NOMO-1 (cell line): Measurements from ENCODE around the gene CCL7.

Source experiments
- DNase-seq, 2 experiments: peaks; one replicate each; lab custom pipeline; 2025; ENCODE audit not compliant: unreplicated experiment in 2 of 2; lab: John Stamatoyannopoulos, UW

Gene CCL7

DNA sequence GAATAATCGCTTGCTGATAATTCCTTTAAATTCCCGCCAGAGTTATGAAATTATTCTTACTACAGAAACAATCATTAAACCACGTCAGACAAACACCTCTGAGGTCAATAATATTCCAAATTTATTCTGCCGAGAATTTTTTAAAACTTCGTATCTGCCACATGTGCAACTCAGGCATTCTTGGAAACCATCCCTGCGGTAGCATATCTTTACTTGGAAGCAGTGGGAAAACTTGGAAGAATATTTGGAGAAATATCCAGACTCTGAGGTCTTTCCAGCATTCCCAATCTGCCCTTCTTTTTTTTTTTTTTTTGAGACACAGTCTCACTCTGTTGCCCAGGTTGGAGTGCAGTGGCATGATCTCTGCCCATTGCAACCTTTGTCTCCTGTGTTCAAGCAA is 13.6 kb downstream of the CCL7 start:
- no peak for DNase-seq

DNA sequence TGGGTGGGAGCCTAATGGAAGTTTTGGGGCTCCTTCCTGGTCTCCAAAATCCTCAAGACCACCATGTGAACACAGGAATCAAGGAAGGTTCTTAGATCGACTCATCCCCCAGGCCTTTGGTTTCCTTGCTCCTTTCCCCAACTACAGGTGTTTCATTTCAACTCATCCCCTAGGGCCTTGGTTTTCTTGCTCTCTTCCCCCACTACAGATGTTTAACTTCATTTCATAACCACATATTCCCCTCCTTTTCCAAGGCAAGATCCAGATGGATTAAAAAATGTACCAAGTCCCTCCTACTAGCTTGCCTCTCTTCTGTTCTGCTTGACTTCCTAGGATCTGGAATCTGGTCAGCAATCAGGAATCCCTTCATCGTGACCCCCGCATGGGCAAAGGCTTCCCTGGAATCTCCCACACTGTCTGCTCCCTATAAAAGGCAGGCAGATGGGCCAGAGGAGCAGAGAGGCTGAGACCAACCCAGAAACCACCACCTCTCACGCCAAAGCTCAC is 15.3 kb downstream of the CCL7 start, which contains the start of gene CCL11:
Gene CCL11, plus strand, starts transcription at position 457 of the 507 bp plus-strand sequence. CDS start 67 bp downstream, outside the sequence.
- DNase-seq, result no peak

DNA sequence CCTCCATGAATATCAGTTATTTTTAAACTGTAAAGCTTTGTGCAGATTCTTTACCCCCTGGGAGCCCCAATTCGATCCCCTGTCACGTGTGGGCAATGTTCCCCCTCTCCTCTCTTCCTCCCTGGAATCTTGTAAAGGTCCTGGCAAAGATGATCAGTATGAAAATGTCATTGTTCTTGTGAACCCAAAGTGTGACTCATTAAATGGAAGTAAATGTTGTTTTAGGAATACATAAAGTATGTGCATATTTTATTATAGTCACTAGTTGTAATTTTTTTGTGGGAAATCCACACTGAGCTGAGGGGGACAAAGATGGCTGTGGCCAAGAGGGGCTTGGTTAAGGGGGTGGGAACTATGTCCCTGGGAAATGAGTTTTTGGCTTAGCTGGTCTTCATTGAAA is 17.9 kb downstream of the CCL7 start:
- DNase-seq, result no peak

DNA sequence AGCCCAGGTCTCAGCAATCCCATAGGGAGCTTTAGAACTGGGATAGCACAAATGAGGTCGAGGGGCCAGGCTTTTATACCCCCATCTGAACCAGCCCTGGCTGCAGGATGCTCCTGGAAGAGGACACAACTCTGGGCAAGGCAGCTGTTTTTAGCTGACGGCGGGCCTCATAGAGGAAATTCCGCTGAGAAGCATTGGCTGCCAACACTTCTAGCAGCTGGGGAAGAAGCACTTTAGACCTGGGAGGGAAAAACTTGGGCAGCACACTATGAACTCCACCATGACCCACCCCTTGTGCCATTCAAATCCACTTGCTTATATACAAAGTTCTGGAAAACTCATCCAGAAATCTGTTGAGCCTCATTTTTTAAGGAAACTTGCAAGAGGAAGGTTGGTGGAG is 20.6 kb downstream of the CCL7 start:
- no peak for DNase-seq

DNA sequence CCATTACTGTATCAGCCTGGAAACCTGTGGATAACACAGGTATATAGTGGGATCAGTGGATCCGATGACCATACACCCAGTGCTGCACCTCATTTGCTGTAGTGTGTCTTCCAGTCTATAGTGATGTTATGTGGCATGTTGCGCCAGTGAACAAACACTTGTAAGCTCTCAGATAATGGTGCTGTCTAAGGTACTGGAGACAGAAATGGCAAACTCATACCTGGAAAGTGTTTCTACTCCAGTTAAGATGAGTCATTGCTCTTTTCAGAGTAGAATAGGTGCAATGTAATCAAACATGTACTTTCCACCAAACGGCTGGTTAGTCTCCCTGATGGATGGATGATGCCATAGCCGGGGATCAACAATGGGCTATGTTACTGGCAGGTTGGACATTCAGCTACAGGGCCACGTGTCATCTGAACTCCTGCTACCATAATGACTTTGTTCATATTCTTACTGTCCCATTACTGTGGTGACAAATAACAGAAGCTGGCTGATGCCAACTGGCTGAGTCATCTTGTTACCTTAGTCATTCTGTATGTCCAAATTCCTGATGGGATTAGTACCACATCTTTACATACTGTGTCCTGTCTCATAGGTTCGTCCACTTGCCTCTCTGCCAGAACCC is 21.8 kb downstream of the CCL7 start:
- no peak for DNase-seq

DNA sequence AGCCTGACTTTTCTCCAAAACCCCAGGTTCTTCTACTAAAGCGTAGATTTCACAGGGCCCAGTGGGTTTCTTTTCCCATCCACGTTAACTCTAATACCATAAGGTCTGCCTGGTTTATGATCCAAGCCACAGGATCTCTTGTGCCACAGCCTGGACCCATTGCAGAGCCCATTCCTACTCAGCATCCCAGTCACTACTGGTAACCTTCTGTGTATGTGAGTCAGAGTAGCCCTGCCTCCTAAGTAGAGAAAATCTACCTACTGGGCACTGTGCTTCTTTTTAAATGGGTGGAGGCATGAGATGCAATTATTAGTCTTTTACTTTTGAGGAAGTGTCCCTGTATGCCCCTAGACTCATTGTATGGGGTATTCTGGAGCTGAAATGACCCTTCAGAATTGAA is 29.0 kb downstream of the CCL7 start:
- DNase-seq, result no peak

DNA sequence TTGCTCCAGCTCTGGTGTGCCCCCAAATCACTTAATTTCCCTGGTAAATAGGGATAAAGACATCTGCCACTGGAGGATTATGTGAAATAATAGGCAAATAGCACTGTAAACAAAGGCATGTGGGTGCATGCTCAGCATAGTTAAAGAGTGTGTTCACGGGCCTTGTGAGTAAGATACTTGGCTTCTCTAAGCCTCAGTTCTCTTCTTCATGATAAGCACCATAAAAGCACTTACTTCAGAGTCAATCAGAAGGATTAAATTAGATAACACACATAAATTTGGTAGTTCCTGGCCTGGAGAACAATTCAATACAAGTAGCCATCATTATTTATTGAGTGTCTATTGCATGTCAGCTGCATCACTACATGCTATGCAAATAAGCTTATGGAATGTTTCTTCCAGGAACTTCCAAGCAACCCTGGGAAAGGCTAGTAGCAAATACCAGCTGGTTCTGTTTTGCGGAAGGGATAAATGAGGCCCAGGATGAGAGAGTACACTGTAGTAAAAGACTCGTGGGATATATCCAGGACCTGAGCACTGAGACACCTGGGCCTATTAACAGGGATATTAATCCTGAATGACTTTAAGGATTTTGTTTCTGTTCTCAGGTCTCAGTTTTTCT is 30.0 kb downstream of the CCL7 start:
- DNase-seq, result no peak

DNA sequence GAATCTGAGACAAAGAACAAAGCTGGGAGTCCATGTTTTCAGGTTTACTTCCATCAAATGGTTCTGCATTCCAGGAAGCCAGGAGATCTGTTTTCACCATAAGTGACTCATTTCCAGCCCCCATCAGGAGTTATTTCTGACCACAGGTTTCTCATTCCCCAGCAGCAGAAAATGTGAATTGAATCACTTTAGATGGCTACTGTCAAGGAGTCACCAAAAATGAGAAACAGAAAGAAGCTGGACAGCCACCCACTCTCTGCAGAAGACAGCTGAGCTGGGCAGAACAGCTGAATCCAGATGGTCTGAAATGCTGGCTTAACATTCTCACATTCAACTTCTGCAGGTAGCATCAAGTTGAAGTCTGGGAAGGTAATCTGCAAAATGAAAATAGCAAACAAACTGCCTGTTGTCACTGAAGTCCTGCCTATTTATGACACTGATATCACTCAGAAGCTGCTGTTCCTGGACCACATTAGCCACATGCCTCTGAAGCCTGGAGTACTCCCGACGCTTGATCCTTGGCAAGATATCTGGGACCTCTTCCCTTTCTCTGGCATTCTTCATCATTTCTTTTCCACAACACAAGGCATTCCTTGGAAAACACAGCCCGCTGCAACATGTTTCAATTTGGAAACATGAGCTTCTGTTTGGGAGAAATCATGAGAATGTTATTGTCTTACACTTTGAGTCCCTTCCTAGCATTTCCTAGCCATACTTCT is 30.8 kb downstream of the CCL7 start:
- no peak for DNase-seq

DNA sequence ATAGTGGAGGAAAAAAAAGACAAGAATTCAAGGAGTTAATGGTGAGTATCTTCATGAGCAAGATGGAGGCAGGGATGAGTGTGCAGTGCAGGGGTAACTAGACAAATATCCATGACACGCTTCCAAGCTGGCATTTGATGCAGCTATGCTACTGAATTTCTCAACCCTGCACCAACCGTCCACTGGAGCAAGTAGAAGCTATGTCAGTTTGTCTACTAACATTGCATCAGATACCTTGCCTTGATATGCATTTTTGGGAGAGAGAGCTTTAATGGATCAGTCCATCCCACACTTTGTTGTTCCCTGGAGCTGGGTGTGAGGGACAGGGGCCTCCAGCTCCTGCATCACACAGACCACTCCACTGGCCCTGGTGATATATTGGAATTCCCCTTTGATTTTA is 32.0 kb downstream of the CCL7 start:
- no peak for DNase-seq

DNA sequence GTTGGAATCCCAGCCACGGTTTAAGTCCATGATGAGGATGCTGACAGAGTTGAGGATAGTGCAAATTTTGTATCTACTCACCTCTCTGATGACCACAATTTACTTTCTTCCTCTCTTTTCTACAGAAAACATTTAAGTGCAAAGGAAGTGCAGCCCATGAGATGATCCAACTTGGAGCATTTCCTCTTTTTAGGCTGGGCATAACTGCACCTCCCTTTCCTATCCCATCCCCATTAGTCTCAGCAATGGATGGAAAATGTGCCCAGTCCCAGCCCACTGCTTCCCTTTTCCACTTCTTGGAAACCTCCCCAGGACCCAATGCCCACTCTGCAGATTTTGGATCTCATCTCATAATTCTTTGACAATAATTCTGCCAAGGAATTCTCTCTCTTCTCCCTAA is 32.6 kb downstream of the CCL7 start:
- DNase-seq, result no peak

DNA sequence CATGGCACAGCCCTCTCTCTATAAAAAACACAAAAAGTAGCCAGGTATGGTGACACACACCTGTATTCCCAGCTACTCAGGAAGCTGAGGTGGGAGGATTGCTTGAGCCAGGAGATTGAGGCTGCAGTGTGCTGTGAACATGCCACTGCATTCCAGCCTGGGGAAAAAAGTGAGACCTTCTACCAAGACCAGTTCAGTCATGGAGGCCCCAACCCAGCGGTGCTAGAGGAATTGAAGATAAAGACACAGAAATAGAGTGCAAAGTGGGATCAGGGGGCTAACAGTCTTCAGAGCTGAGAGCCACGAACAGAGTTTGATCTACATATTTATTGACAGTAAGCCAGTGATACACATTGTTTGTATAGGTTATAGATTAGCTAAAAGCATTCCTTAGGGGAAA is 33.6 kb downstream of the CCL7 start:
- no peak for DNase-seq

DNA sequence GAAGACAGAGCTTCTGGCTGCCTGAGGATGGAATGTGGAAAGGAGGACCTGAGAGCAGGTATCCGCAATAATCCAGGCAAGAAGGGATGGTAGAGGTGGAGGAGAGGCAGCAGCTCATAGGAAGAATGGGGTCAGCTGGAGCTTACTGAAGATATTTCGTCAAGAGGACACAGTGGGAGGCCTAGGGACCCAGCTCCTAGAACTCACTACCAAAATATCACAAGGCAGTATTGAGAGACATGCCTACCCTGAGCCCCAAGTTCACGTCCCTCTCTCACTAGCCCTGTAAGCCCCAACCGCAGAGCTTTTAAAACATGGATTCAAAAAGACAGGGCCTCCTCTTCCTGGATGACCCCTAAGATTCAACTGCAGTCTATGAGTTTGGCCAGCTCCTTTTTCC is 35.0 kb downstream of the CCL7 start:
- DNase-seq, result no peak

DNA sequence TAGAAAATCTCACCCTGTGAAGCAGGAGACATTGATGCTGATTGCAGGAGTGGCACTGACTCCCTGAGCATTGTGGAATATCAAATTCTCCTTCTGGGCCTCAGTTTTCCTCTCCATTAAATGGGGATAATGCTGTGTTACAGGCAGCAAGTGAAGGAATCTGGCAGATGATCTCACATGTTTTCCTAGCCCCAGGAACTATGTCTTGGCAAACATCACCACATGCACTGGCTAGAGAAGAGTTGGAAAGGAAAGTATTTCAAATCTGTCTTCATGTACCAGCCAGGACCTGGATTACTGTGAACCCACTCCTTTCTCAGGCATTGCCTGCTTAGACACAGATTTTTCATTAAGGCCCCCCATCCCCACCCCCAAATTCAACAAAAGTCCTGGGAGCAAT is 35.6 kb downstream of the CCL7 start:
- DNase-seq, result no peak

DNA sequence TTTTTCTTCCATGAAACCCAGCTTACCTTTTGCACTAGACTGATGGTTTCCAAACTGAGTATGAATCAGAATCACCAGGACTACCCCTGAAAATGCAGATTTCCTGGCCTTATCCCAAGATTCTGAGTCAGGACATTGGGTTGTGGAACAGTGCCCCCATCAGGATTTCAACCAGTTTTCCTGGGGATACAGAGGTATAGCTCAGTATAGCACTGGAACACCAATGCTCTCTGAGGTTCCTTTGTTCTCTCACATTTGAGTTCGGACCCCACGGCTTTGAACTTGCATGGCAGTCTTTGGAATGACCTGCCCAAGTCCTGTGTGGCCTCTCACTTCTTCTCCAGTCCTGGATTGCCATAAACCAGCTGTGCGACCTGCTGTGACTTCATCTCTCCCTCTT is 36.4 kb downstream of the CCL7 start:
- no peak for DNase-seq

DNA sequence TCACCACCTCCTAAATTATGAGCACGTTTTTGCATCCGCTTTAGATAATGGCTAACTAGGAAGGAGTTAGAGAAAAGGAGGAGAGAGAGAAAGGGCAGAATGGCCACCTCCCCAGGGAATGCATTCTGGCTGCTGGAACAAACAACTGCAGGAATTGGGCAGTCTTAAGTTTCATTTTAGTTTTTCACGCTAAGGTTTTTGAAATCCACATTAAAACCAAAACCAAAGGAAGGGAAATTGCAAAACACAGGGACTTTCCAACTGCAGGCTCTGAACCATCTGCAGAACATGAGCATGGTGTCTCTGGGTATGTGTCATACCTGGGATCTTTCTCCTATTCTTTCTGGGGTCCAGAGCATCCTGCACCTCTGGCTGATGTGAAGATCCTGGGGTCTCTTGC is 37.1 kb downstream of the CCL7 start:
- DNase-seq, result no peak

DNA sequence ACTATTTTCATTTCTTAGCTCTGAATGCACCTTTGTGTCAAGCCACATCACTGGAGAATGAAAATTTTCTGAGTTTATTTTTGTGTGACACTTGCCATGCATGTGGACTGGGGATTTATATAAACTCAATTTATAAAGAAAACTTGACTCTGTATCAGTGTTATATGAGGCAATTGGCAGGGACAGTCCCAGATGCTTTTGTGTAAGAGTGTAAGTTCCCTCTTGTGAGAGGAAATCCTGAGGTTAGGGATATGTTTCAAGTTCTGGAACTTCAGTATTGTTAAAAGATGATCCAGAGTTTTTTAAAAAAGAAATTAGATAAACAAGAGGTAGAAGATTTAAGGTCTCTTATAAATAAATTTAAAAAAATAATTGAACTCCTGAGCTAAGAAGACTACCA is 38.4 kb downstream of the CCL7 start:
- DNase-seq, result no peak

DNA sequence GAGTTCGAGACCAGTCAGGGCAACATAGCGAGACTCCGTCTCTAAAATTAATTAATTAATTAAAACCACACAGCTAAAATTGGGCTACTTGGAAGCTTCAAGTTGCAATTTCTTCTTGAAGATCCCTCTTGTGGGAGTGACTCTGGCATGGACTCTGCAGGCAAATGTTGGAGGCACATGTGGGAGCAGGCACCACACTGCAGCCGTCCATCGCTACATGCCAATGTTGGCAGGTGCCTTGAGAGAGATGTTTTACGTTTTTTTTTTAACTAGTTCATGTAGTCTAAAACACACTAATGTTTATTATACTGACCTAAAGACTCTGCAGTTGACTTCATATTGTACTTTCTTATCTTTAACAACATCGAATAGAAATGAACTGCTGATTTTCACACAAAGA is 41.3 kb downstream of the CCL7 start:
- DNase-seq, result no peak

DNA sequence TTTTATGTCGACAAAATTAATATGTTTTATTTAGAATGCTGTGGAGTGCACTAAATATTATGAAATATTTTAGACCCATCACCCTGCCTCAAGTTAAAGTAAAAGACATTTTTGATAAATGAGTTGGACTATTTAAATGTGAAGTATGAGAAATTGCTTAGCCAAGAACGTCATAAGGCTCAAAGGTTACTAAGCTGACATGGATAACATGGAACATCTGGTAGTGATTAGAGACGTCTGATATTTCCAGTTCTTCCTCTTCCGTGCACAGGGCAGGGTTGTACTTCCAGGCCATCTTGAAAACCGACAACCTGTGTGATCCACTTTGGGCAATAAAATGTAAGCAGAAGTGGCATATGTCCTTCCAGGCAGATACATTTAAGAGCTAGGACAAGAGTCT is 42.1 kb downstream of the CCL7 start:
- DNase-seq, result peak in 1 of 2 experiments; percentile 20

DNA sequence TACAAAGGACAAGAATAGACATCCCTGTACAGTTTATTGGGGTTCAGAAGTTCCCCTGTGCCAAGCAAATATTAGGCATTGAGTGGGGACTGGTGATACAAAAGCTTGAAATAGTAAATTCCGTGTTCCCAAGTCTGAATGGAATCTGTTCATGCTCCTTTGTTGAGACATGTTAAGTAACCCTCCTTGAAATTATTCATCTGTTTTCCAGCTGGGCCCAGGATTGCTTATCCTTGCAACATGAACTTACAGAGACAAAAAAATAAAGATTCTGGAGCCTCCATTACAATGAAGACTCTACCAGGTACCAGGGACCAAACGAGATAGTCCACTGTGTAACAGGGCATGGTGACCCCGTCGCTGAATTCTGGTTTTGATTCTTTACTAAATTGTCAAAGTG is 43.1 kb downstream of the CCL7 start:
- no peak for DNase-seq

DNA sequence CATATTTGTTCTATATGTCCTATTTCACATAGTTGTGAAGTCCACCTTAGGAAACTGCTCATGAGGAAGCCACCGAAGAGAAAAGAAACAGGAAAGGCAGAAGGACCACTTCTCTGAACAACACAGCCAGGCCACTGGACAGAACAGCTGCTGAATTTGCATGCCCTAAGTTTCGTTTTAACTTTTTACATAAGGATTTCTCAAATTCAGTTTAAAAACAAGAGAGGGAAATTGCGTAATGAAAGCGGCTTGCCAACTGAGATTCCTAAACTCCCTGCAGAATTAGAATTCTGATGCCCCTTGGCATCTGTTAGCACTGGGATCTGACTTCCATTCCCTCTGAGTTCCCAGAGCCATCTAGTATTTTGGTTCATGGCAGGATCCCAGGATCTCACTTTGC is 44.3 kb downstream of the CCL7 start:
- DNase-seq, result peak; percentile 47 to 79

DNA sequence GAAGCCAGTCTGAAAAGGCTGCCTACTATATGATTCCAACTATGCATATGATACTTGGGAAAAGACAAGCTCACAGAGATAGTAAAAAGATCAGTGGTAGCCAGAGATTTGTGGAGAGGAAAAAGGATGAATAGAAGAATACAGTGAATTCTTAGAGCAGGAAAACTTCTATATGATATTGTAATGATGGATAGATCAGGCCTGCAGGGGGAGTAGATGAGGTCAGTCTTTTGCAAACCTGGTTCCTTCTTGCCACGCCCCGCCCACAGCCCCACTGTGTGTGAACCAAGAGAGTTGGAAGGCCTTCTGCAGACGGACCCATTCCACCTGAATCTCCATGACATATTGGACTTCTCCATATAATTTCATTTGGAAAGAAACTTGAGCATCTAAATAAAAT is 48.5 kb downstream of the CCL7 start:
- DNase-seq, result peak in 1 of 2 experiments; percentile 20

DNA sequence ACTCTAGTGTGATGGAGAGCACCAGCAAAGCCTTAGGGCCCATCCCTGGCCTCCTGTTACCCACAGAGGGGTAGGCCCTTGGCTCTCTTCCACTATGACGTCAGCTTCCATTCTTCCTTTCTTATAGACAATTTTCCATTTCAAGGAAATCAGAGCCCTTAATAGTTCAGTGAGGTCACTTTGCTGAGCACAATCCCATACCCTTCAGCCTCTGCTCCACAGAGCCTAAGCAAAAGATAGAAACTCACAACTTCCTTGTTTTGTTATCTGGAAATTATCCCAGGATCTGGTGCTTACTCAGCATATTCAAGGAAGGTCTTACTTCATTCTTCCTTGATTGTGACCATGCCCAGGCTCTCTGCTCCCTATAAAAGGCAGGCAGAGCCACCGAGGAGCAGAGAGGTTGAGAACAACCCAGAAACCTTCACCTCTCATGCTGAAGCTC is 49.0 kb downstream of the CCL7 start, which contains the start of gene CCL8:
Gene CCL8, plus strand, starts transcription at position 397 of the 445 bp plus-strand sequence. CDS start 67 bp downstream, outside the sequence.
- DNase-seq, result no peak
